ENCODE data around the gene LRP8.
A peak's percentile ranks its signal among the peaks of the same experiment; 100 is the strongest.

Gene LRP8

GRCh38 chr1:53339736-53340635, 12.1 kb upstream of the LRP8 start:
- no peak for DNase-seq

DNA sequence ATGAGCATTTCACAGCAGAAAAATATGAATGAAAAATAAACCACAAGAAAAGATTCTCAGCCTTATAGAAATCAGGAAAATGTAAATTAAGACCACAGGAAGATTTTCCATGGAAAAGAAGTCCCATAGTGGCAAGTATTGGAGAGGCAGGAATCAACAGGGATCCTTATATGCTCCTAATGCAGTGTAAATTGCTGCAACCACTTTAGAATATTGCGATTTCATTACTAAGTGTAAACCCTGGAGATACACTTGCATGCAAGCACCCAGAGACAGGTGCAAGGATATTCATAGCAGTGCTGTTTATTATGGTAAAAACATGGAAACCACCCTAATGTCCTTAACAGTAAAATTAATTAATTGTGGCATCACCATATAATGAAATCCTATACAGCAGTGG, 10.6 kb upstream of the LRP8 start:
- no peak for DNase-seq

DNA sequence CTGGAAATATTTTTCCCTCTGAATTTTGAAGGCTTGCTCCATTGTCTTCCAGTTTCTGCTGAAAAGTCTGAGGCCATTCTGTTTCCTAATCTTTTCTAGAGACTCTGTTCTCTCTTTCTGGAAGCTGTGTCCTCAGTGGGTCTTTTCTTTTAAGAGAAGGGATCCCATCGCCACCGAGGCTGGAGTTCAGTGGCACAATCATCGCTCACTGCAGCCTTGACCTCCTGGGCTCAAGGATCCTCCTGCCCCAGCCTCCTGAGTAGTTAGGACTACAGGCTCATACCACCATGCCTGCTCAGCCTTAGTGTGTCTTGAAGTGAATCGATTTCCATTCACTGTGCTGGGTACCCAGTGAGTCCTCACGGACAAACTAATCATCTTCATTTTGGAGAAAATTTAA, 9.6 kb upstream of the LRP8 start:
- DNase-seq = no peak

DNA sequence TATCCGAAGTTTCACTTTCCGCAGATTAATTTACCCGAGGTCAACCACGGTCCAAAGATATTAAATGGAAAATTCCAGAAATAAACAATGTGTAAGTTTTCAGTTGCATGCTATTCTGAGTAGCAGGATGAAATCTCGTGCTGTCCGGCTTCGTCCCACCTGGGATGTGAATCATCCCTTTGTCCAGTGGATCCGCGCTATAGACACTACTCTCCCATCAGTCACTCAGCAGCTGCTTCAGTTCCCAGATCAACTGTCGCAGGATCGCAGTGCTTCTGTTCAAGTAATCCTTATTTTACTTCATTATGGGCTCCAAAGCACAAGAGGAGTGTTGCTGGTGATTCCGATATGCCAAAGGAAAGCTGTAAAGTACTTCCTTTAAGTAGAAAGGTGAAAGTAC, 8.3 kb upstream of the LRP8 start:
- no peak for DNase-seq

DNA sequence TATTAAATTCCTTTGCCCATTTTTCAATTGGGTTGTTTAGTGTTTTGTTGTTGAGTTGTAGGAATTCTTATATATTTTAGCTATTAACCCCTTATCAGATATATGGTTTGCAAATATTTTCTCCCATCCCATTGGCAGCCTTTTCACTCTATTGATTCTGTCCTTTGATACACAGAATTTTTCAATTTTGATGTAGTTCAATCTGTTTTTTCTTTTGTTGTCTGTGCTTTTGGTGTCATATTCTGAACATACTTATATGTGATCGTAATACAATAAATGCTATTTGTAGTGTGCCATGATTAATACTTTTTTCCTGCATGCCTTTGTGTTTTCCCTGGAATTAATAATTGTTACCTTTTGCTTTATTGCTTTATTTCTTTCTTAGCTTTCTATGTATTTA, 7.8 kb upstream of the LRP8 start:
- DNase-seq = no peak

- no peak for DNase-seq
These were observed 6.9 kb upstream of the LRP8 start for GRCh38 chr1:53334781-53335180.

DNA sequence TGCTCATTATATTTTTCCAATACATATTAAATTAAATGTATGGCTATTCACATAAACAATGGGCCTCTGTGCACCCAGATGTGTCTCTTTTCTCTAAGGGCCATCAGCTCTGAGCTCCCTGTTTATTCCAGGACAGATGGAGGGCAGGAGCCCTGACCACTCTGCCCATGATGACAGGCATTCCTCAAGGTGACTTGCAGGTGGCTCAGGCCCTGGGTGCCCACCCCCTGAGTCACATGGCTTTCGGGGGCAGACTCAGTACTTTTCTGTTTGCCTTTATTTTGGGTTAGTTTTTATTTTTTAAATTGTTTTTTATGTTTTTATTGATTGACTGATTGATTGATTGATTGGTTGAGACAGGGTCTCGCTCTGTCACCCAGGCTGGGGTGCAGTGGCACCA, 6.4 kb upstream of the LRP8 start:
- DNase-seq = no peak

DNA sequence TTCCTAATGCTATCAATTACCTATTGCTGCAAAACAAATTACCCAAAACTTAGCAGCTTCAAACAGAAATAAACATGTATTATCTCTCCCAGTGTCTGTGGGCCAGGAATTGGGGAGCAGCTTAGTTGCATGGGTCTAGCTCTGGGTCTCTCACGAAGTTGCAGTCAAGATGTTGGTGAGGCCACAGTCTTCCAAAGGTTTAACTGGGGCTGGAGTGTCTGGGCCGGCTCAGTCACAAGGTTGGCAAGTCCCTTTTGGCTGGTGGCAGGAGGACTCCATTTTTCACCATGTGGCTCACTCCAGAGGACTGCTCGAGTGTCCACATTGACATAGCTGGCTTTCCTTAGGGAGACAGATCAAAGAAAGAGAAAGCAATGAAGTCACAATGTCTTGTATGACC, 5.0 kb upstream of the LRP8 start:
- DNase-seq = no peak

- DNase-seq = no peak
These were observed 4.3 kb upstream of the LRP8 start for GRCh38 chr1:53332186-53332564.

- no peak for DNase-seq
These were observed 3.7 kb upstream of the LRP8 start for GRCh38 chr1:53331446-53332185.

- DNase-seq = no peak
These were observed 2.9 kb upstream of the LRP8 start for GRCh38 chr1:53330819-53331218.

GRCh38 chr1:53328541-53329499, 950 bp upstream of the LRP8 start:
- no peak for DNase-seq

- peak; percentile 21 for DNase-seq
These were observed 522 bp downstream of the LRP8 start for GRCh38 chr1:53327182-53327913.

GRCh38 chr1:53326598-53327181, 1.2 kb downstream of the LRP8 start:
- DNase-seq = peak; percentile 24

- DNase-seq = peak; percentile 90
These were observed 1.7 kb downstream of the LRP8 start for GRCh38 chr1:53326088-53326597.

DNA sequence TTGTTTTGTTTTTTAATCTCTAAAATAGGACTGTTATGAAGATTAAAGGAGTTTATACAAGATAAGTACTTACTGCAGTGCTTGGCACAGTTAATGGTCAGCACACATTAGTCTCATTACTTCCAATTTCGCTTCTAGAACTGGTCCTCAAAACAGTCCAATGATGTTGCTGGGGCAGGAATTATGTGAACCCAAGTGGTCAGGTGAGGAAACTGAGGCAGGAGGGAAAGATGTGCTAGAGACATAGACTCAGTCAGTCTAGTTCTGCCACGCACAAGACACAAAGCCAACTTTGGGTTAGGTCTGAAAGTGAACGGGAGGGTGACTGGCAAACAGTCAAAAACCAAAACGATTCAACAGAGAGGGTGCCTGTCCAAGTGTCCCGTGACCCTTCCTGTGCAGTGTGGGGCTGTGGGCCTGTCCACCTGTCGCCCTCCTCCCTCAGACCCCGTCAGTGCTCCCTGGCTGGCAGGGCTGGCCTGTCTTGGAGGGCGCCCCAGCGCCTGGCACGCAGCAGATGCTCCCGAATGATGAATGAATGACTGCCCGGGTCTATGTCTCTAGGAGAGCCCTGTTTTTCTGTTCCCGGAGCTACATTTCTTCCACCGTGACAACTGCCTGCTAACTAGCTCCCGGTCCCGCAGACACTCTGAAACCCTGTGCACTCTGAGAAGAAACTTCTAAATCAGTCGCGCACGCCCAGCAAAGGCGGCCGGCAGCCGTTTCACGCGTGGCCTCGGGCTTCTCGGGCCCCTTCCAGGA, 2.4 kb downstream of the LRP8 start:
- no peak for DNase-seq

- no peak for DNase-seq
These were observed 3.1 kb downstream of the LRP8 start for GRCh38 chr1:53324728-53325297.

GRCh38 chr1:53324321-53324720, 3.5 kb downstream of the LRP8 start:
- DNase-seq = no peak

- DNase-seq = no peak
These were observed 4.6 kb downstream of the LRP8 start for GRCh38 chr1:53323316-53323715.

GRCh38 chr1:53321776-53322602, 5.9 kb downstream of the LRP8 start:
- DNase-seq = no peak
